ENCODE data around the gene CCR8. TPM values are rescaled to one million over a fixed set of nuclear protein-coding genes. Genes with fewer than 3 reads are reported as not detected.

The CCR8 gene
- total RNA-seq, 1 experiment from 2014 or later = not detected

DNA sequence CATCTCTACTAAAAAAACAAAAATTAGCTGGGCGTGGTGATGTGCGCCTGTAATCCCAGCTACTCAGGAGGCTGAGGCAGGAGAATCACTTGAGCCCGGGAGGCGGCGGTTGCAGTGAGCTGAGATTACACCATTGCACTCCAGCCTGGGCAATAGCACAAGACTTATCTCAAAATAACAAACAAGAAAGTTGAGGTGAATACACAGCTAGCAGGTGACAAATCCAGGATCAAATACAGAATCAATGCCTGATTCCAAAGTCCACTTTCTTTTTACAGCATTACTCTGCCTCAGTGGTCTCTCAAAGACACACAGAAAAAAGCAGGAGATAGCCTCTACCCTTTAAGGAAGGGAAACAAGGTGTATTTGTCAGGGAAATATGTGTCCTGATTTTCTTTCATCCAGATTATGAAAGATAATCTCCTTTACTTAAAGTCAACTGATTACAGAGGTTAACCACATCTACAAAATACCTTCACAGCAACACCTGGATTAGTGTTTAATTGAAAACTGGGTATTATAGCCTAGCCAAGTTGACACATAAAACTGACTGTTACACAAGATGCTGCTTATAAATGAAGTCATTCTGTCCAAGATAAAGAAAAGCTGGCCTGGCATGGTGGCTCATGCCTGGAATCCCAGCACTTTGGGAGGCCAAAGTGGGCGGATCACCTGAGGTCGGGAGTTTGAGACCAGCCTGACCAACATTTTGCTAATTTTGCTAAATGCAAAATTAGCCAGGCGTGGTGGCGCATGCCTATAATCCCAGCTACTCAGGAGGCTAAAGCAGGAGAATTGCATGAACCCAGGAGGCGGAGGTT is 49.7 kb downstream of the CCR8 start:
- no peak for DNase-seq (ENCODE audit: low read depth in 1 of 2, low spot score in 2 of 2)
- 0 out of 2 replicates have a peak, but pooled peaks cover 4% of the 10 kb centered on the region for H3K36me3 ChIP-seq
- H3K4me3 ChIP-seq = no peak overlapping the region
- no peaks in the 10 kb centered on the region for H3K9me3 ChIP-seq (replicated peaks)
- no peaks in the 10 kb centered on the region; the same call in 1 of the 2 replicates for H3K4me1 ChIP-seq (replicated peaks)
- H3K27ac ChIP-seq = no peak overlapping the region
- no peaks in the 10 kb centered on the region for H3K27me3 ChIP-seq (replicated peaks)

DNA sequence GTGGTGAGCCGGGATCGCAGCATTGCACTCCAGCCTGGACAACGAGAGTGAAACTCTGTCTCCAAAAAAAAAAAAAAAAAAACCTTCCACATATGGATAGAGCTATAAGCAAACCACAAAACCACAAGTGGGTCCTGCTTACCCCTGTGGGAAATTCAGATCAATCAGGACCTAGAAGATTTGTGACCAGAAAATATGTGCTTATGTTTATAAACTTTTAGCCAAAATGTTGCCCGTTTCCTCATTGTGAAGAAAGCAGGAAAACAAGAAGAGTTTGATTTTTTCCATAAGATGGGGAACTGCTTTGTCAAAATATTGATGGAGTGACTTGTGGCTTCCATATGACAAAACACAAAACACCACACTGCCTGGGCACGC is 50.3 kb downstream of the CCR8 start:
- Histone ChIP-seq H3K4me1 (replicated peaks) (peaks cover under 1% of the 10 kb centered on the region; the same call in 1 of the 2 replicates), H3K9me3 (replicated peaks) (no peaks in the 10 kb centered on the region), H3K27ac (no peak overlapping the region), H3K27me3 (replicated peaks) (no peaks in the 10 kb centered on the region), H3K4me3 (no peak overlapping the region), H3K36me3 (0 out of 2 replicates have a peak, but pooled peaks cover 4% of the 10 kb centered on the region)
- DNase-seq (ENCODE audit: low read depth in 1 of 2, low spot score in 2 of 2) = no peak

DNA sequence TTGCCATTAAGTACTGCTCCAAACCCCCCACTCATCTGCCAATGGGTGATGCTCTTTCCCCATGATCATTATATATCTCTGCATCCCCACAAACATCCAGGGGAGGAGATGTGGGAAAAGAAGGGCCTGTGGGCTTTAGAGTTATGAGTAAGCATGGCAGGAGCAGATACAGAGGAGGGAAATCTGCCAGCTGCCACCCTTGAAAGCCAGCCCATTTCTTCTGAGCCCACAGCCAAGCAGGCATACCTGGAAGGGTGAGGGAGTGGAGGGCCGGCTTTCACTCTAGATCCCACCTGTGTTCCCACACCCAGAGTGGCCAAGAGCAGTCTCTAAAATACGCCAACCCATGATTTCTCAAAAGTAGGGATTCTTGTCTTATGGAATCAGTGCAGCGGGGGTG is 51.9 kb downstream of the CCR8 start:
- Histone ChIP-seq H3K4me3 (no peak overlapping the region), H3K27ac (no peak overlapping the region), H3K4me1 (replicated peaks) (peaks cover 3% of the 10 kb centered on the region; the same call in 1 of the 2 replicates), H3K27me3 (replicated peaks) (no peaks in the 10 kb centered on the region), H3K9me3 (replicated peaks) (no peaks in the 10 kb centered on the region), H3K36me3 (peaks cover 10% of the 10 kb centered on the region)
- DNase-seq (ENCODE audit: low read depth in 1 of 2, low spot score in 2 of 2) = no peak

Other genes starting within 250 kb of the CCR8 start
- gene GORASP1, start 222.1 kb upstream of the CCR8 start, total RNA-seq (2014; rRNA removed; shearing (Covaris generic)) = 22.7 and 39.7 TPM in 2 replicates
- gene TTC21A, start 222.0 kb upstream of the CCR8 start, total RNA-seq (2014; rRNA removed; shearing (Covaris generic)) = 0.24 TPM in 1 of 2 replicates, not detected in the other
- gene CSRNP1, start 176.1 kb upstream of the CCR8 start, total RNA-seq (2014; rRNA removed; shearing (Covaris generic)) = 11.9 and 14.1 TPM in 2 replicates
- gene XIRP1, start 137.1 kb upstream of the CCR8 start, total RNA-seq (2014; rRNA removed; shearing (Covaris generic)) = 0.69 and 1.9 TPM in 2 replicates
- gene CX3CR1, start 49.7 kb upstream of the CCR8 start, total RNA-seq (2014; rRNA removed; shearing (Covaris generic)) = not detected in 2 replicates
- 13.3 and 19.0 TPM in 2 replicates for gene SLC25A38, start 53.7 kb downstream of the CCR8 start, total RNA-seq (2014; rRNA removed; shearing (Covaris generic))
- 1,277 and 1,831 TPM in 2 replicates for gene RPSA, start 77.0 kb downstream of the CCR8 start, total RNA-seq (2014; rRNA removed; shearing (Covaris generic))
- not detected in 2 replicates for gene MOBP, start 138.0 kb downstream of the CCR8 start, total RNA-seq (2014; rRNA removed; shearing (Covaris generic))

All from SJSA1 (cell line).